OCI-M2 (cell line): Measurements from ENCODE around the gene NHSL1.

ENCODE experiments used
- DNase-seq: peaks from one replicate; lab custom pipeline; 2025; ENCODE audit not compliant: unreplicated experiment; lab: John Stamatoyannopoulos, UW

NHSL1 gene

DNA sequence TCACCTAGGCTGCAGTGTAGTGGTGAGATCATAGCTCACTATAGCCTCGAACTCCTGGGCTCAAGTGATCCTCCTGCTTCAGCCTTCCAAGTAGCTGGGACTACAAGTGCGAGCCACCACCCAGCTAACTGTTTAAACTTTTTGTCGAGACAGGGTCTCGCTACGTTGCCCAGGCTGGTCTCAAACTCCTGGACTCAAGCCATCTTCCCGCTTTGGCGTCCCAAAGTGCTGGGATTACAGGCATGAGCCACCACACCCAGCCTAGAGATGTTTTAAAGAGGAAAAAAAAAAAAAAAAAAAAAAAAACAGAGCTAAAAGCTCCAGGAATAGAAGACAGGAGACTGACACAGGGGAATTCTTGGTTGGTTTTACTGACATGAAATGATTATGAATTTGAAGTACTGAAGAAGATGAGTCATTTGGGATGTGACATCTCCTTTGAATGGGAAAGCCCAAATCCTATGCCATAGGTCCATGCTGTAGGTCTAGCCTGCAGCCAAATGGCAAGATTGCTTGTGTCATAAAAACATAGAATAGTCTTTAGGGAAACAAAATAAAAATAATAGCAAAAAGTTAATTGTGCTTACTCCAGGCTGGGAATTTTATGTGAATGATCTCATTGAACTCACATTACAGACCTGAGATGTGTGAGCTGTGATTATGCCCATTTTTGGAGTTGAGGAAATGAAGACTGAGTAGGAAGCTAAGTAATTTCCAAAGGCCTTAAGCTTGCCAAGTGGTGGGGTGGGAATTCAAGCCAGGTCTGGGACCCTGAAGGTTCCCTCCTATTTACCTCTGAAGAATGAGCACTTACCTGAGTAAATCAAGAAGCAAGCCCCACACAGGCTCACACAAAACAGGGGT lies 24.3 kb upstream of the NHSL1 start:
- no peak for DNase-seq

DNA sequence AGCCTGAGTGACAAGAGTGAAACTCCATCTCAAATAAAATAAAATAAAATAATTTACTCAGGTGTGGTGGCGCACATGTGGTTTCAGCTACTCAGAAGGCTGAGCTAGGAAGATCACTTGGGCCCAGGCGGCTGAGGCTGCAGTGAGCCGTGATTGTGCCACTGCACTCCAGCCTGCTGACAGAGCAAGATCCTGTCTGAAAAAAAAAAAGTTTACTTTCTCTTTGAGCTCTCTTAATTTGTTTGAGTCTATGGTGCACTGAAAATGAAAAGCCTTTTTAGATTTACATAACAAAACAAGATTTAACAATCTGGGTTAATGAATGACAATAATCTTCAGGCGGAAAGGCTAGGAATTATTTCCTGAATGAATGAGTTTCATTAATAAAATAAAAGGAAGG lies 23.3 kb upstream of the NHSL1 start:
- DNase-seq, result no peak

DNA sequence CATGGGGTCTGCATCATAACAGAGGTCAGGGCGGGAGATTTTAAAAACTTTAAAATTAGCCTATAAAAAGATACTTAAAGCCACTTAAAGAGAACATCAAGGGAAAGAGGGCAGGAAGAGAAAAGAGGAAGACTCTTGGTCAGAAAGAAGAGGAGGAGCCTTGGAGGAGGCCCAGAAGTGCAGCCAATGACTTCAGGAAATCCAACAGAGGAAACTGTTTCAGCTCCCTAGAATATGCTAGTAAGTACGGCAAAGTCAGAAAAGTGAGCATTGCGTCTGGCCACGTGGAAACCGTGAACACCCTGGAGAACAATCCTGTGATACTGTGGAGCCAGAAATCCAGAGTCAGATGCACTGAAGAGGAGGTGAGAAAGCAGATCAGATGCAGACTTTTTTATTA lies 22.5 kb upstream of the NHSL1 start:
- DNase-seq, result no peak

DNA sequence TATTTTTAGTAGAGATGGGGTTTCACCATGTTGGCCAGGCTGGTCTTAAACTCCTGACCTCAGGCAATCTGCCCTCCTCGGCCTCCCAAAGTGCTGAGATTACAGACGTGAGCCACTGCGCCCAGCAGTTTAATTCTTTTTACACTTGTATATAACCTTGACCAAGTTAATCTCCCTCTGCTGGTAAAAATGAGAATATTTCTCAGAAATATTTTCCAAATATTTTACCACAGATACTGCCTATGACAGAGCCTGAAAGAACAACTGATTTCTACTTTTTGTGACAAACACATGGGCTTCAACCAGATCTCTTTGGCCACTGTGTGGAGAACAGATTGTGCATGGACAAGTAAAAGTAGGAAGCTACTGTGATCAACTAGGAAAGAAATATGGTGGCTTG lies 21.2 kb upstream of the NHSL1 start:
- no peak for DNase-seq

DNA sequence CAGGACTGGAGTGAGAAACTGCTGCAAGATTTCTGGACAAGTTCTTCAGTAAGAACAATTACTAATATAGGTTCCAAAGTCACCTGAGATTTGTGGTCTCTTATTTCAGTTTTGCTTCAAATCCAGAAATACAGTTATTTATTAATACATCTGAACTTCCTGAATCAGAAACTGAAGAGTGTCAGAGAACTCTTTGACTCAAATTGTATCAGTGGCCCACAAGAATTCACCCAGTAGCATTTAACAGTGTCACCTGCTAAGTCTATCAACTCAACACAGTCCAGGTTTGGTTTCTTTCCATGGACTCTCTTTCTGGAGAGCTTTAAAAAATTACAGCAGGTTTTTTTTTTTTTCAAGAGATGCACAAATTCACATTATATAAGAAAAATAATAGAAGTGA lies 18.8 kb upstream of the NHSL1 start:
- DNase-seq, result no peak

DNA sequence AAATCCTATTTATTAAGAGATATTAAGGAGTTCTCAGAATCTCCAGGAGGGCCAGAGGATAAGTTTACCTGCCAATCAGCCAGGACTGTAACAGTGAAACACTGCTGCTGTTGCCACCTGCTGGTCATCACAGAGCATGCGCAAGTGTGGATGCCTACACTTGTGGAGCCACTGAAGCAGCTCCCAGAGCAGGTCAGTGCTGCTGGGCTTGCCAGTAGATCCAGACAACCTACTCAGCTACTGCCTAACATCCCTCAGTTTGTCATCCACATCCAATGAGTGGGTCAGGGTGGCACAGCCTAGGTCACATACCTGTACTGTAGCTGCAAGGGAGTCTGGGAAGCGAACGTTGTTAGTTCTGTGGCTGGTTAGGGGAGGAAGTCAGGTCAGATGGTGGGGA lies 18.3 kb upstream of the NHSL1 start:
- no peak for DNase-seq

DNA sequence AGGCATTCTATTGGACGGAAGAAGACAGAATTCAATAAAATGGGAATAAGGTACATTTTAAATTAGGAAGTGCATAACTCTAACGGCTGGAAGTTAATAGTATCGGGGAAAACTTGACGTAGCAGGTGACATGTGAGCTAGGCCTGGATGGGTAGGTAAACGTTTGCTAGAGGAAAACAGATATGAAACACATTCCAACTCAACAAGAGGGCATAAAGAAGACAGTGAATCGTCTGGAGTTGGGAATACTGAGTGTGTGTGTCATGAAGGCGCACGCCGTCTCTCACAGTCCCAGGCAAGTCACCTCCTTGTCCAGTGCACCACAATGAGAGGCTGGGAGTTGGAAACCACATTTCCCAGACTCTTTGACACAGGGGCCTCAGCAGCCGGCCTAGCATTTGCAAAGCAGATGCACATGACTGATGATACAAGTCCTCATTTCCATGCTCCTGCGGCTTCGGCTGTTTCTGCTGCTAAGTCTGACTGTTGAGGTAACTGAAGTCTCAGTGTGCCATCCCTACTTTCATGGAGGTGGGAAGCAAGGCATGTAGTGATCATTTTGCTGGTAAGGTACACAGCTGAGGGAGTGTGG lies 16.5 kb upstream of the NHSL1 start:
- DNase-seq, result no peak

DNA sequence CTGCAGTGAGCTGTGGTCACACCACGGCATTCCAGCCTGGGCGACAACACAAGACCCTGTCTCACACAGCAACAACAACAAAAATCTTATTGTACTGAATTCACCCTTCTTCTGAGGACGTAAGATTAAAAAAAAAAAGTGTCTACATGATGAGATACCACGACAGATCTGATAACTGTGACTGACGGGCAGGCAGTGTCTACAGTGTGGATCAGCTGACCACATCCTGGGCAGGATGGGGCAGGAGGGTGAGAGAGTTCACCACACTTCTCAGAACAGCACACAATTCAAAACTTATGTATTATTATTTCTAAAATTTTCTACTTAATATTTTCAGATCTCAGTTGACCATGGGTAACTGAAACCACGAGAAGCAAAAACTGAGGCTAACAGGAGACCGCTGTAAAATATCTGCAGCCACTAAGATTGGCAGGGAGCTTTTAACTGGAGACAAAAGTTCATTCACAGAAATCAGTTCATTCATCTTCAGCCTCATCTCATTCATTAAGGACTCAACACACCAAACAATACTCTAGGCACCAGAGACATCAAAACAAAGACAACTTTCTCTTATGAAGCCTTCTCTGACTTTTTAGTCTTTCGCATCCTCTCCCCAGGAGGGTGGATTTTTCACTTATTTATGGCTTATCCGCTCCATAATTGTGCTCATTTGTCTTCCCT lies 15.7 kb upstream of the NHSL1 start:
- DNase-seq, result no peak

DNA sequence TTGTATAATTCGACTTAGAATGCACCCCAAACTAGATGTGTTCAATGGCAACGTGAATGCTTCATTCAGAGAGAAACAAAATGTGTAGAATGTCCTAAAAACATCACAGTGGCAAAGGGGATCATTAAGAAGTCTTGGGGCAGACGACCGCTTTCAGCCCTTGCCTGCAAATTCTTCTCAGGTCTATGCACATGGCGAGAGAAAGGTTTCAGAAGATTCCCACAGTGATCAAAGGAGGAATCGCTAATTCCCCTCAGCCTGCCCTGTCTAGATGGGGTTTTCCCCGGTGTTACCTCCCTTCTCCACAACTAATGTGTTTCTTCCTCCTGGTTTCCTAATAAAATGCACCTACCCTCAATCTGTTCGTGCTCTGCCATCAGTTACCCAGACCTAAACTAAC lies 13.3 kb upstream of the NHSL1 start:
- no peak for DNase-seq

DNA sequence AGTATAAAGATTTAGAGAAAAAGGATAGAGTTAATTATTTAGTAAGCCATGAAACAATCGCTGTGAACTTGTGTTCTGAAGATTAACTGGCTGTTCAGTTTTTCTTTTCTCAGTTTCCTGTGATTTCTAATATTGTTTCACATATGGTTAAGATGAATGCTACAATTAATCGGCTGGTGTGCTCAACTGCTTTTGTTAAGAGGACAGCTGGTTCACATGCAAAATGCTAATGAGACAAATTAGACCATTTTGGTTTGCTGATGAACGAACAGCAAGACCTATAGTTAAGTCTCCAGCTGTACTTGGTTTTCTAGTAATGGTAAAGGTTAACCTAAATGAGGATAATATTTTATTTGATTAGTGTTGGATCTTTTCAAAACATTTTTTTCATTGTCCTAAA lies 10.8 kb upstream of the NHSL1 start:
- no peak for DNase-seq

DNA sequence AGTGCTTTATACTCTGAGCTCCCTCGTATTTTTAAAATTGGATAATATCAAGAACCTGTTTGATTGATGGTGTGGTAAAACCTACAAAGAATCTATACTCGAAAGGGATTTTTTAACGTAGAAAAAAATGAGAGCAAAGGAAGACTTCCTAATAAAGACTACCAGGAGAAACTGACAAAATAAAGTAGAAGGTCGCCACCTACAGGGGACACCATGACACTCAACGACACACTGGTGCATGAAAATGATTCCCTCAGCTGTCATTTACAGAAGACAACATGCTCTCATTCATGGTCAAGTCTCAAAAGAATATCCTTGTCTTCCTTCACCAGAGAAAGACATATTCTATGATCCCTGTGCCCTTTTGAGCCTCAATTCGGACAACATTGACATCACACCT lies 10.1 kb upstream of the NHSL1 start:
- DNase-seq, result no peak

DNA sequence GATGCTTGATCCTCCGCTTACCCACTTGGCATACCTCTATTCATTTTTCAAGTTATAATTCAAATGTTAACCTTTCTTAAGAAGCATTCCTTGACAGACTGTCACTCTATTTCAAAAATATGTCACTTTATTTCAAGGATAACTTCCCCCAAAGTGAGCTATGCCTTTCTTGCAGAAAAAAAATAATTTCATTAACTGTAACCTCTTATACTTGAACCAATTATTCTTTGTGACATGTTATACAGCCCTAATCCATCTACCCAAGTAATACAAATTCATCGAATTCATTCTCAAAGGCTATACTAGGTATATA lies 9.3 kb upstream of the NHSL1 start:
- DNase-seq, result no peak

DNA sequence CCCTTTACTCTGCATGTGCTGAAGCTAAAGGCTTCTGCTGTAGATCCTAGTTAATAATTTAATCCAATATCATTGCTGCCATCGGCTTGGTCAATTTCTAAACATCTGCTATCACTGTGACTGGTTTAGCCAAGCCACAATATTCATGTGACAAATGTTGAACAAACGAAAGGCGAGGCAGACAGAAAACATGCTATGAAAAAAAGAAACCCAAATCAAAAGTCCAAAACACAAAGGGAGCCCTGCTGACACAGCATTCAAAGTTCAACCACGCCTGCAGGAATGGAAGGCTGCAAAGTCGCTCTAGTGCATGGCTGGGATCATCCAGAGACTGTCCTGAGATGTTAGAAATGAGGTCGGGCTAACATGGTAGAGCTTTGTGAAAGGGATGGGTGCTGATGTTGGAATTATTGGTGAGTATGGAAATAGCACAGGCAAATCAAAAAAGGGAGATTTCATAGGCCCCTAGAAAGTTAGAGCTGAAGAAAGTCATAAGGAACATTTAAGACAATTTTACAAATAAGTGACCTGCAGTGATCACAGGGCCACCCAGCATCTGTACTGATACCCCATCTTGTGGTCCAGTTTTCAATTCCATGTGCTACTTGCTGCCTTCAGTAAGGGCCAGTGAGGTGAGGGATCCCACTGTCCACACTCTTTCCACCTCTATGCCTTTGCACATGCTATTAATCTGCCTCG lies 8.8 kb upstream of the NHSL1 start:
- DNase-seq, result no peak

DNA sequence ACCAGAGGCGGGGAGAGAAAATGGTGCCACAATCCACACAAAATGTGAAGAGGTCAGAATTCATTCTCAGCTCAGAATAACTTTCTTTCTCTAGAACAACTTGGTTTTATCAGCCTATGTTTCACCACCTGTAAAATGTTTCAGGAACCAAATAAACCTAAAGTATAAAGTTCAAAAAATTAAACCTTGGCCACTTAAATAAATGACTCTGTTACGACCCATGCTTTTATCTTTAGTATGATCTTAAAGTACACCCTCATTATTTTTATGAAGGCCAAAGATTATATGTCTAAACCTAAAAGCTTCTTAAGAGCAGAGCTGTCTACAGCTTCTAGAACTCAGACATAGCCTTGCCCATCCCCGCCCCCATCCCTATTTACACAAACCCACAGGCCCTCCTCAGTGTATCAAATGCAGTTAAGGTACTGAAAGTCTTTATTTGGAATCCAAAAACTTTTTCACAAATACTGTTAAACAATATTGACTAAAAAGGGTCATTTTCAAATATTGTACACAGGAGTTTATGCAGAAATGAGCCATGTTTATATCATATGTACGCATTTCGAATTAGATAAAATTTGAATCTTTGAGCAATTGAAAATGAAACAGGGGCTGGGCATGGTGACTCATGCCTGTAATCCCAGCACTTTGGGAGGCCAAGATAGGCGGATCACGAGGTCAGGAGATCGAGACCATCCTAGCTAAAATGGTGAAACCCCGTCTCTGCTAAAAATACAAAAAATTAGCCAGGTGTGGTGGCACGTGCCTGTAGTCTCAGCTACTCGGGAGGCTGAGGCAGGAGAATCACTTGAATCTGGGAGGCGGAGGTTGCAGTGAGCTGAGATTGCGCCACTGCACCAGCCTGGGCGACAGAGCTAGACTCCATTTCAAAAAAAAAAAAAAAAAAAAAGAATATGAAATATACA lies 5.7 kb upstream of the NHSL1 start:
- DNase-seq, result no peak

DNA sequence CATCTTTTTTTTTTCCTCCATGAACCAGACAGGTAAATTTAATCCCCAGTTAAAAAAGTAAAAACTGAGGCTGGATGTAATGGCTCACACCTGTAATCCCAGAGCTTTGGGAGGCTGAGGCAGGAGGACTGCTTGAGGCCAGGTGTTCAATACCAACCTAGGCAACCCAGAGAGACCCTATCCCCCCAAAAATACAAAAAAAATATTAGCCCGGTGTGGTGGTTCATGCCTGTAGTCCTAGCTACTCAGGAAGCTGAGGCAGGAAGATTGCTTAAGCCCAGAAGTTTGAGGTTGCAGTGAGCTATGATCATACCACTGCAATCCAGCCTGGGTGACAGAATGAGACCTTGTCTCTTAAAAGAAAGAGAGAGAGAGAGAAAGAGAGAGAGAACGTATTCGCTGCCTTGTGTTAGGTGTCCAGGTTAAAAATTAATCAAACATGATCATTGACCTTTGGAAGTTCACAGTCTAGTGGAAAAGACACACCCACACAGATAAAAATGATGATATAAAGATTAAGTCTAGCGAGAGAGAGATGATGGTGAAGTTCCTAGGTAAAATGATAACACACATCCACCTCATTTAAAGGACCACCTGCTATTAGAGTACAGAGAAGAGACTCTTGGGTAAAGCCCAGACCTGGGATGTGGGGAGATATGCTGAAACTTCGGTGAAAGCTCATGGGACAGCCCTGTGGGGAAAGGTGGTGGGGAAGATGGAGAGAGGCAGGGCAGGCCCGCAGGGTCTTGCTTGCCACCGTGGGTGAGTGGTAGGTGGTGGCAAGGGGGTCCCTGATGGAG lies 4.8 kb upstream of the NHSL1 start:
- DNase-seq, result no peak

DNA sequence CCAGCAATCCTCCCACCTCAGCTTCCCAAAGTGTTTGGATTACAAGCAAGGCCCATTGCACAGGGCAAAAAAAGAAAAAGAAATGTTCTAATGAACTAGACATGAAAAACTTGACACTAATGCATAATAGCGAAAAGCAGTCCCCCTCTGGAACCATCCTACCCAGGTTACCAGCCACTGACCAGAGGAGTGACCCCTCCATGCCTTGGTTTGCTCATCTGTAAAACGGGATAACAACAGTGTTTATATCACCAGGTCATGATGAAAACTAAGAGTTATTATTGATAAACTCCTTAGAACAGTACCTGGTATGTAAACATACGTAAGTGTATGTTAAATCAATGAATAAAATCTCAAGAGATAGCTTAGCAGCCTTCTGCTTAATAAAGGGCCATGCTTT lies 3.3 kb upstream of the NHSL1 start:
- DNase-seq, result no peak

DNA sequence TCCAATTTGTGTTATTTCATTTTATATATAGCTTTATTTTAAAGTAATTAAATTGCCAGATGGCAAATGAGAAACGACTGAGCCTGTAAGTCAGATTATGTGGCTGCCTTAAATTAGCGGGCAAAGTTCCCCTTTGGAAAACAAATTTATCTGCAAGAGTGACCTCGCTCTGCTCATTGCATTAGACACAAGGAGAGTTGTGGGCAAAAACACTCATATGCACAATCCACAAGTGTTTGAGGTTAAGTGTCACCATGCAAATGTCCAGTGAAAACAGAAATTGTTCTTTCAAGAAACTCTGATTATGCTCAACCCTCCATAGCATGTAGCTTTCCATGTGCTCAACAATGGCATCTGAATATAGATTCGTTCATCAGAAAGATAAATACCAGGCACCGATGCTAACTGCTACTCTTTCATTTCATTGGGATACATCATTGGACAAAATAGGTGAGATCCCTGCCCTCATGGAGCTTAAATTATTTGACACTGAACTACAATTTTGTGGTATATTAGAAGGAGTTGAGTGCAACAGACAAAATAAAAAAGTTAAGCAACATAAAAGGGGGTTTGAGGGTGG lies 1.7 kb upstream of the NHSL1 start:
- DNase-seq, result no peak

DNA sequence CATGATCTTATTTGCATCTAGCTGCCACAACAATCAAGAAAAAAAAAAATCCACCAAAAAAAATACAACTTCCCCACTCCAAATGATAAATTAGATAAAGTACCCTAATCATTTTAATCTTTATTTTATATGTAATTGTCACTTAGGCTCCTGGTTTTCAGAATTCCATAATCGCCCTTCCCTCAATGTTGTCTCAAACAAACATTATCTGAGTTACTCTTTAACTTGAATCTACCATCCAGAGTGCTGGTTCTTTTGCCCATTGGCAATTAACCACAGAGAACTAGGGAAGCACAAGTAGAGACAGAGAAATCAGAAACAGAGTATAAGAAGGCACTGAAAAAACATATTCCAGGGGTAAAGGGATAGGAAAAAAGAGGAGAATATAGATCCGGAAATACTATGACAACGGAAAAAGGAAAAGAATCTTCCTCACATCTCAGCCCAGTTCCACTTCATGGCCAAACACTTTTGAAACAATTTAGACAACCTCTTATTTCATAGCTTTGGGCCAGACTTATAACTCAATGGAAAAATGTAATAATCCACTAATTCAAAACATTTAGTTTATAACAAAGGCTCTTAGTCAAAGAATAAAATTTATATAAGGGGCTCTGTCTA lies 861 bp upstream of the NHSL1 start:
- no peak for DNase-seq

DNA sequence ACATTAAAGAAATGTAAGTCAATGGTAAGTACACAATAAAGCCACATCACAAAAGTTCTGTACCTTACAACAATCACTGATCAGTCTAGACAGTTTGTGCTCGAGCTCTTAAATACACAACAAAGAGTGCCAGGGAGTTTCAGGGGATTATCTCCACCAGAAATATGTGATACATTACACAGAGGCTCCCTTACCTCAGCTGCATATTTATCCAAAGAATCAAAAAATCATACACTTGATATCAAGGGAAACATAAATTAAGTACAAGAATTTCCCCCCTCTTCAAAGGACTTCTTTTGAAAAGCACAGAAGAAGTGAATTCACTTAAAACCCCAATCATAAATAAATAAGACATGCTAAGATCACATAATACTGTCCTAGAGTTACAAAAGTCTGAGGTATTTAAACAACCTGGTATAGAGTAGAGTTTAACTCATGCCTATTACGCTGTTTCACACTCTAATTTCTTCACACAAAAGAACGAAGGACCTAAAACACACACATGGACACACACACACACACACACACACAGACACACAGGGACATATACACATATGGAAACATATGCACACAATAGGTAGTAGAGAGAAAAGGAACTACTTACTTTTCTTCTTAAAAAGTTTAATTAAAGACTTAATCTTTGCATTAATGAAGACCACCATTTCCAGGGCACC lies 528 bp downstream of the NHSL1 start:
- no peak for DNase-seq
